Neural progenitor cell (in vitro differentiated cells): ENCODE data around the gene INPP5K. TPM values are rescaled to one million over a fixed set of nuclear protein-coding genes. Genes with fewer than 3 reads are reported as not detected.
A peak's percentile ranks its signal among the peaks of the same experiment; 100 is the strongest.

ENCODE experiments used
- DNase-seq: peaks from one replicate; pipeline ENCODE4 v3.0.0-alpha.2; 2016; ENCODE audit warnings: low spot score
- H2AFZ ChIP-seq: fragments of 200-600 bp; sonication (generic); replicated peaks from 2 replicates; pipeline ENCODE4 v1.6.1; 2016; ENCODE audit warnings: antibody characterized with exemption
- H3F3A ChIP-seq: fragments of 200-600 bp; sonication (generic); 2 replicates; pipeline ENCODE4 v1.6.1; 2016; ENCODE audit warnings: antibody characterized with exemption, low read depth
- H3K27ac ChIP-seq: fragments of 200-600 bp; sonication (generic); 2 replicates; pipeline ENCODE4 v1.5.1; 2016; ENCODE audit warnings: mild to moderate bottlenecking
- H3K27me3 ChIP-seq: fragments of 200-600 bp; sonication (generic); 2 replicates; pipeline ENCODE4 v1.6.1; 2016; ENCODE audit warnings: mild to moderate bottlenecking, moderate library complexity
- H3K36me3 ChIP-seq: fragments of 200-600 bp; sonication (generic); 2 replicates; pipeline ENCODE4 v1.5.1; 2016
- H3K4me1 ChIP-seq: fragments of 200-600 bp; sonication (generic); 2 replicates; pipeline ENCODE4 v1.6.1; 2016; ENCODE audit warnings: mixed run types
- H3K4me2 ChIP-seq: fragments of 200-600 bp; sonication (generic); 2 replicates; pipeline ENCODE4 v1.6.1; 2016
- H3K4me3 ChIP-seq: fragments of 200-600 bp; sonication (generic); 2 replicates; pipeline ENCODE4 v1.5.1; 2016
- H3K79me2 ChIP-seq: fragments of 200-600 bp; sonication (generic); 2 replicates; pipeline ENCODE4 v1.6.1; 2016; ENCODE audit warnings: low read depth
- H3K9ac ChIP-seq: fragments of 200-600 bp; sonication (generic); 2 replicates; pipeline ENCODE4 v1.6.1; 2016
- H3K9me3 ChIP-seq: fragments of 200-600 bp; sonication (generic); 2 replicates; pipeline ENCODE4 v1.5.1; 2016; ENCODE audit warnings: low read depth
- H4K20me1 ChIP-seq: fragments of 200-600 bp; sonication (generic); 2 replicates; pipeline ENCODE4 v1.6.1; 2016; ENCODE audit warnings: low read depth
- H3K27ac Mint-ChIP-seq: 3 replicates; pipeline ENCODE4 v1.8.0; 2021; ENCODE audit warnings: mixed read lengths
- H3K27me3 Mint-ChIP-seq: 2 replicates; pipeline ENCODE4 v1.8.0; 2022; ENCODE audit warnings: low read depth, mild to moderate bottlenecking, inconsistent platforms, moderate library complexity, mixed read lengths; ENCODE audit not compliant: insufficient read depth
- H3K36me3 Mint-ChIP-seq: 3 replicates; pipeline ENCODE4 v1.8.0; 2021; ENCODE audit warnings: mixed read lengths
- H3K4me1 Mint-ChIP-seq: 3 replicates; pipeline ENCODE4 v1.8.0; 2021; ENCODE audit warnings: mixed read lengths
- H3K4me3 Mint-ChIP-seq: 3 replicates; pipeline ENCODE4 v1.8.0; 2021; ENCODE audit warnings: mild to moderate bottlenecking, moderate library complexity, mixed read lengths
- H3K9me3 Mint-ChIP-seq: 3 replicates; pipeline ENCODE4 v1.8.0; 2020; ENCODE audit warnings: mixed read lengths
- CTCF ChIP-seq: fragments of 200-600 bp; sonication (generic); IDR thresholded peaks from 2 replicates; pipeline ENCODE4 v1.5.1; 2017; ENCODE audit warnings: antibody characterized with exemption, mild to moderate bottlenecking
- EZH2 ChIP-seq: fragments of 200-600 bp; sonication (generic); IDR thresholded peaks from 2 replicates; pipeline ENCODE4 v1.6.1; 2017; ENCODE audit warnings: antibody characterized with exemption, mild to moderate bottlenecking, moderate library complexity
- EZH2phosphoT487 ChIP-seq: fragments of 200-600 bp; sonication (generic); IDR thresholded peaks from 2 replicates; pipeline ENCODE4 v1.6.1; 2017; ENCODE audit warnings: antibody characterized with exemption
- total RNA-seq: library from RNA; depleted of rRNA; stranded (reverse); fragments of >200 nt; gene quantifications from 2 replicates; pipeline ENCODE4 v1.2.3, GENCODE V29; 2015; ENCODE audit warnings: low replicate concordance

The INPP5K gene
- total RNA-seq, 1 donor from 2014 or later = 11.7 TPM

DNA sequence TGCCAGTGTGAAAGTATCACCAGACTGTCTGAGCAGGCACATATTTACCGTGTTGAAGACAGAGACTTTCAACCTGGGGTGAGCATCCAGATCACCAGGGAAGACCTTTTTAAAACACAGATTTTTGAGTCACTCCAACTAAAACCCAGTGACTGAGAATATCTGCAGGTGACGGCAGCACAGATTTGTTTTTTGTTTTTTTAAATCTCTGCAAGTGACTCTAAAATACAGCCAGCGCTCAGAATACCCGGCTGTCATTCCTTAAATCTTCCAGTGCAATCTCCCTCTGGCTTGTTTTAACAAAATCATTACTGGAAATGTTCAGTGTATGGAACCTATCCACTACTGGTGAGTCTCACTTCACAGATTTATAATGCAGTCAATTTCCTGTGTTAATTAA, 19.3 kb upstream of the INPP5K start:
- H3K4me1 ChIP-seq = no peaks in the 10 kb centered on the region
- Mint-ChIP-seq H3K4me1 (no peaks in the 10 kb centered on the region), H3K27ac (no peak overlapping the region), H3K9me3 (no peaks in the 10 kb centered on the region), H3K36me3 (peaks cover 33% of the 10 kb centered on the region), H3K27me3 (peaks cover 3% of the 10 kb centered on the region), H3K4me3 (no peak overlapping the region)
- H3K4me3 ChIP-seq = no peak overlapping the region
- H3K9me3 ChIP-seq = no peaks in the 10 kb centered on the region
- H3F3A ChIP-seq = no peaks in the 10 kb centered on the region
- H4K20me1 ChIP-seq = no peaks in the 10 kb centered on the region
- DNase-seq = no peak
- H3K9ac ChIP-seq = no peak overlapping the region
- no peak overlapping the region for H2AFZ ChIP-seq
- H3K79me2 ChIP-seq = no peaks in the 10 kb centered on the region
- H3K27ac ChIP-seq = no peak overlapping the region
- peaks cover 4% of the 10 kb centered on the region for H3K36me3 ChIP-seq
- TF ChIP-seq CTCF (no peak), EZH2 (no peak), EZH2phosphoT487 (no peak)
- H3K27me3 ChIP-seq = no peaks in the 10 kb centered on the region
- H3K4me2 ChIP-seq = no peak overlapping the region

DNA sequence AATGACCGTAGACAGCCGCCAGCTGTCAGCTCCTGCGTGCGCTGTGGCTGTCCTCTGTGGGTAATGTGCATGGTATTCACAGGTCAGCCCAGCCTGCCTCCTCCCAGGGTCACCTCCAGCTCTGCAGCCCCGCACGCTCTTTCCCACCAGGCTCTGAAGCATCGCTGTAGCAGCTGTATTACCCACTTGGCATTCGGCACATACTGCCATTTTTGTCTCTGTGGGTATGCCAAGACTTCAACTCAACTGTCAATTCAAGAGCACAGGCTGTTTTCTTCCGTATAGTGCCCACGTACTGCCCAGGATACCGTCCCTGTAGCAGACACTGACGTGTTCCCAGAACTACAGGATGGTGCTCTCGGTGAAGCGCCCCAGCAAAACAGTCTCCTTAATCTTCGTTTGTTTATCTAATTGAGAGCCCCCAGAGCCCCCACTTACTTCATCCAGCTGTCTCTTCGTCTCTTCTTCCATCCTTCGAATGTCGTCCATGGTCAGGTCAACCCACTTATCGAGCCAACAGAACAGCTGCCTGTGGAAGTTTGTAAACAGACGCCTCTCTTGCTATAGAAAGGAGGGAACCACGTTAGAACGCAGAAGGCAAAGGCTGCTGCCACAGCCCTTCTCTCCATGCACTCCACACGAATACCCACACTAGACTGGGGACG, 17.4 kb upstream of the INPP5K start:
- H3K79me2 ChIP-seq = no peaks in the 10 kb centered on the region
- no peaks in the 10 kb centered on the region for H3K4me1 Mint-ChIP-seq
- H3K27me3 ChIP-seq = no peaks in the 10 kb centered on the region
- H3K36me3 ChIP-seq = peaks cover 4% of the 10 kb centered on the region
- peaks cover 29% of the 10 kb centered on the region for H3K36me3 Mint-ChIP-seq
- DNase-seq = no peak
- no peak overlapping the region for H3K27ac ChIP-seq
- peaks cover 3% of the 10 kb centered on the region for H3K27me3 Mint-ChIP-seq
- H3K4me2 ChIP-seq = no peak overlapping the region
- H3K4me3 Mint-ChIP-seq = no peak overlapping the region
- H3K9me3 Mint-ChIP-seq = no peaks in the 10 kb centered on the region
- no peak overlapping the region for H3K27ac Mint-ChIP-seq
- no peaks in the 10 kb centered on the region for H3K9me3 ChIP-seq
- TF ChIP-seq EZH2 (no peak), EZH2phosphoT487 (no peak), CTCF (no peak)
- H4K20me1 ChIP-seq = no peaks in the 10 kb centered on the region
- H3K4me1 ChIP-seq = no peaks in the 10 kb centered on the region
- H3K9ac ChIP-seq = no peak overlapping the region
- H3K4me3 ChIP-seq = no peak overlapping the region
- H2AFZ ChIP-seq = no peak overlapping the region
- no peaks in the 10 kb centered on the region for H3F3A ChIP-seq

GRCh38 chr17:1532836-1533602, 16.6 kb upstream of the INPP5K start:
- H3K4me2 ChIP-seq = no peak overlapping the region
- no peak overlapping the region for H3K9ac ChIP-seq
- Mint-ChIP-seq H3K27me3 (no peaks in the 10 kb centered on the region), H3K4me1 (no peaks in the 10 kb centered on the region), H3K36me3 (peaks cover 25% of the 10 kb centered on the region), H3K4me3 (no peak overlapping the region), H3K27ac (no peak overlapping the region), H3K9me3 (no peaks in the 10 kb centered on the region)
- no peaks in the 10 kb centered on the region for H3K9me3 ChIP-seq
- DNase-seq = peak; percentile 69
- H3K27ac ChIP-seq = no peak overlapping the region
- H3K4me3 ChIP-seq = no peak overlapping the region
- no peaks in the 10 kb centered on the region for H3F3A ChIP-seq
- no peaks in the 10 kb centered on the region for H4K20me1 ChIP-seq
- no peaks in the 10 kb centered on the region for H3K79me2 ChIP-seq
- no peaks in the 10 kb centered on the region for H3K27me3 ChIP-seq
- H3K4me1 ChIP-seq = no peaks in the 10 kb centered on the region
- no peak overlapping the region for H2AFZ ChIP-seq
- TF ChIP-seq EZH2phosphoT487 (no peak), CTCF (peak; percentile 63), EZH2 (no peak)
- H3K36me3 ChIP-seq = peaks cover 4% of the 10 kb centered on the region
